Metanephros (tissue), 2 donors: Measurements from ENCODE around the gene HOXA11. TPM values are rescaled to one million over a fixed set of nuclear protein-coding genes. Genes with fewer than 3 reads are reported as not detected.

ENCODE experiments used
- small RNA-seq: library from RNA; depleted of rRNA; stranded (forward); fragments of <200 nt; gene quantifications from one replicate; pipeline ENCODE3, GENCODE V24; 2014; ENCODE audit warnings: low replicate concordance
- total RNA-seq: library from RNA; depleted of rRNA; stranded (reverse); fragments of >200 nt; gene quantifications from one replicate; pipeline ENCODE4 v1.2.3, GENCODE V29; 2014

The HOXA11 gene
- 25.5 TPM for total RNA-seq

DNA sequence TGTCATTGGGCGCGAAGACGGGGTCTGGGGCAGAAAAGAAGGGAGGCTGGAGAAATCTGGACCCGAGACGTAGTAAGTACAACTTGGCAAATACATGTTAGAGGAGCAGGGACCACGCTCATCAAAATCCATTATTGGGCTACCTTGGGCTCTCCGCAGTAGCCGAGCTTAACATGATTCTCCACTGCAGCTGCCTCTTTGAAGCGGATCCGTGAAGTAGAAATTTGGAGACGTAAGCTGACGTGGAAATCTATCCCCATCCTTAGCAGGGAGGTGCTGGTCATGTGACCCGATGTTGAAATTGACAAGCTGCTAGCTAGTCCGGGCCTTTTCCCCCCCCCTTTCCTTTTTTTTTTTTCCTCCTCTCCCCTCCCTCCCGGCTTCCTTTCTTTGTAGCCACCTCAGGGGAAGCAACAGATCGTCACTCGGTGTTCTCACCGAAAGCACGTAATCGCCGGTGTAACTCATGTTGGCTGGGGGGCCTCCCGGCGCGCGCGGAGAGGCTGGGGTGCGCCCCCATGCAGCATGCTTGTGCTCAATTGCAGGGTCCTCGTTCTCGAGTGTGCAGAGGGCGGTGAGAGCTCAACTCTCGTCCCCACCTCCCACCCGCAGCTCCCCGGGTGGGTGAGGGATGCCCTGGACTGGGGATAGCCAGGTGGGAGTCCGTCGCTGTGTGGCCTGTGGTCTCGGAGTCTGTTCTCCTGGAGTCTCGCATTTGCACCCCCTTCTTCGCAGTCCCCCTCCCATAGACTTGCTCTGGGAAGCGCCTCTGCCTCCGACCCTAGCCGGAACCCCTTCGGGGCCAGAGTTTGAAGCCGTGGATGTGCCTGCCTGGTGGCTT is at the start of gene HOXA11:
Gene HOXA11, minus strand, starts transcription at position 220 of the 841 bp plus-strand sequence. Its CDS starts 88 bp downstream, at position 132.

DNA sequence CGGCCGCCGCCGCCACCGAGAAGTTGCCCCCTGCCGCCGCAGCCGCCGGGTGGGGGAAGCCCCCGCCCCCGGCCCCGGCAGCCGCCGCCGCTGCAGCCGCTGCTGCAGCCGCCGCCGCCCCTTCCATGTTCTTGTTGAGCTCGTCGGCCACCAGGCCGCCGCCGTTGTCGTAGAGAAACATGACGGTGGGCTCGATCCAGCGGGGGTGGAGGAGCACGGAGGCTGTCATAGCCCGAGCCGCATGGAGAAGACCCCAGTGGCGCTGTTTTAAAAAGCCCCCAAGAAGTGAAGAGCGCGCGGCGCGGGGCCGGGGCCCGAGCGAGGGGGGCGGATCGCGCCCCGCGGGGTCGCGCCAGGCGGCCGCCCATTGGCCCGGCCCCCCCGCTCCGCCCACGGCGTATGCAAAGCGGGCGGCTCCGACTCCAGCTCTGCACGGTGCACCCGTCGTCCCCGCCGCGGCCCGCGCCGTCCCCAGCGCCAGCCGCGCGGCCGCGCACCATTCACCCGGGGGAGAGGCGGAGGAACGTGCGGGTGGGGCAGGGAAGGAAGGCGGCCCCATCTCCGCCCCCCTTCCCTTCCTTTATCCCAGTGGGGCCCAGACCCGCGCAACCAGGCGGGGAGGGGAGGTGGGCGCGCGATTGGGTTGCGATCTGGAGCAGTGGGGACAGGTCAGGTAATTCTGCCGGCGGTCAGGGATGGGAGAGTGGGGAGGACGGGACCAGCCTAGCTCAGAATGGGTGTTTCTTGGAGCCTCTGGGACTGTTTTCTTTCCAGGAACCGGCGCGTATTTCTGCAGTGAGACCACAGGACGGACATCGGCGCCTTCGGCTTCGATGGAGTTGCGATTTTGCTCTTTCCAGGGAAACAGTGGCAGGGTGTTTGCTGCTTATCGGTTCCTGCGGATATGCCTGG is 15.1 kb upstream of the HOXA11 start, which contains the start of gene HOXA13:
Gene HOXA13, minus strand, starts transcription at position 243 of the 912 bp plus-strand sequence. Its CDS starts 14 bp downstream, at position 229.

DNA sequence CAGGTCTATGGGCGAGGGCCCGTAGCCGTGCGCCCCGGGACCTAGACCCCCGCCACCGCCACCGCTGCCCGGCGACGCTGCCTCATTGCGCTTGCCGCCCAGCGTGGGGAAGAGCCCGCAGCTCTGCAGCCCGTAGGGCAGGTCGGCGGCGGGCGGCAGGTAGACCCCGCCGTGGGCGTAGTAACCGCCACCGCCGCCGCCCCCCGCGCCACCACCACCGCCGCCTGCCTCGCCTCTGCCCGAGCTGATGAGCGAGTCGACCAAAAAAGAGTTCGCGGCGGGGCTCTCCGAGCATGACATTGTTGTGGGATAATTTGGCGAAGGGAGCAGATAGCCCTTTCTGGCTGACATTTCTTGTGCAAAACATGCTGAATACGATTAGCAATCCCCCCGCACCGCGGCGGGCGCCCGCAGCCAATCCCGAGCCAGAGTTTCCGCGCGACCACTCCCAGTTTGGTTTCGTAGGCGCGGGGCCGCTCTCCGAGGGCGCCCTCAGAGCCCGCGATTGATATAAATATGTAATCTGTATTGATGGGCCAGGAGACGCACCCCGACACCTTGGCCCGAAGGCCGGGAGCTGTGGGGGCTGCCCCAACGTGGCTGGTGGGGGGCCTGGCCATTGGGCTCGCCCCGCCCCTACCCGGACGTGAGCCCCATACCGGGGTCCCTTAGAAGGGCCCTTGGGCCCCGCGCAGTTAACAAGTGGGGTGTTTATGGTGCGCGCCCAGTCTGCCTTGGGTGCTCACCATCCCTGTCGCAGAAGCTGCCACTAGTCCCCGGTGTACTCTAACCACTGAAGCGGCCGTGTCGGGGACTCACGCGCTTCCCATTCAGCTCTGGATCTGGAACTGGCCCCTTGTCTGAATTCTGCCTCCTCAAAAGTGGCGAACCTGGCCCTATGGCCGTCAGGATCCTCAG is 10.8 kb downstream of the HOXA11 start, which contains the start of gene HOXA10:
Gene HOXA10, minus strand, starts transcription at position 365 of the 918 bp plus-strand sequence. Its CDS starts 14 bp downstream, at position 351.

DNA sequence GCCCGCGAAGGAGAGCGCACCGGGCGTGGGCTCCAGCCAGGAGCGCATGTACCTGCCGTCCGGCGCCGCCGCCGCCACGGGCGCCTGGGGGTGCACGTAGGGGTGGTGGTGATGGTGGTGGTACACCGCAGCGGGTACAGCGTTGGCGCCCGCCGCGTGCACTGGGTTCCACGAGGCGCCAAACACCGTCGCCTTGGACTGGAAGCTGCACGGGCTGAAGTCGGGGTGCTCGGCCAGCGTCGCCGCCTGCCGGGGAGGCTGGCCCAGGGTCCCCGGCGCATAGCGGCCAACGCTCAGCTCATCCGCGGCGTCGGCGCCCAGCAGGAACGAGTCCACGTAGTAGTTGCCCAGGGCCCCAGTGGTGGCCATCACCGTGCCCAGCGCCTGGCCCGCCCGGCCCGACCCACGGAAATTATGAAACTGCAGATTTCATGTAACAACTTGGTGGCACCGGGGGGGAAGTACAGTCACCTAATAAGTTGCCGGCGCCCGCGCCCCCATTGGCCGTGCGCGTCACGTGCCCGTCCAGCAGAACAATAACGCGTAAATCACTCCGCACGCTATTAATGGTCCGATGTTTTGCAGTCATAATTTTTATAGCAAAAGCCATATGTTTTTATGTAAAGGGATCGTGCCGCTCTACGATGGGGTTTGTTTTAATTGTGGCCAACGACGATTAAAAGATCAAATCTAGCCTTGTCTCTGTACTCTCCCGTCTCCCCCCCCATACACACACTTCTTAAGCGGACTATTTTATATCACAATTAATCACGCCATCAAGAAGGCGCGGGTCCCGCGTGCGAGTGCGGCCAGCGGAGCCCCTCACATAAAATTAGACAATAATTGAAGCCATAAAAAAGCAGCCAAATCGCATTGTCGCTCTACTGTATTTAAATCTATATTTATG is 19.7 kb downstream of the HOXA11 start, which contains the start of gene HOXA9:
Gene HOXA9, minus strand, starts transcription at position 449 of the 907 bp plus-strand sequence. Its CDS starts 80 bp downstream, at position 369.

DNA sequence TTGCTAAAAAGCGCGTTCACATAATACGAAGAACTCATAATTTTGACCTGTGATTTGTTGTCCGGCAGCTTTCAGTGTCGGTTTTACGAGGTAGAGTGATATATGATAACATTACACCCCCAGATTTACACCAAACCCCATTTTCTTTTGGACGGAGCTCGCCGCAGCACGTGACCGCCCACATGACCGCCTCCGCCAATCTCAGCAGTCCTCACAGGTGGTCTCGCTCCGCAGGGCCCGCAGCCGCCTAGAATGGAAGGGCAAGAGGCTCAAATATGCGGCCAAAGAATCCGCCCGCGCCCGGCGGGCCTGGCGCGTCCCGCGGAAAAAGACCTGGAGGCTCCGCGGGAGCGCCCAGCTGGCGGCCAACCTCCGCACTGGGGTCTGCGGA is 28.5 kb downstream of the HOXA11 start, which contains the start of gene HOXA7:
Gene HOXA7, minus strand, starts transcription at position 168 of the 391 bp plus-strand sequence. Its CDS starts 130 bp downstream, at position 38.

DNA sequence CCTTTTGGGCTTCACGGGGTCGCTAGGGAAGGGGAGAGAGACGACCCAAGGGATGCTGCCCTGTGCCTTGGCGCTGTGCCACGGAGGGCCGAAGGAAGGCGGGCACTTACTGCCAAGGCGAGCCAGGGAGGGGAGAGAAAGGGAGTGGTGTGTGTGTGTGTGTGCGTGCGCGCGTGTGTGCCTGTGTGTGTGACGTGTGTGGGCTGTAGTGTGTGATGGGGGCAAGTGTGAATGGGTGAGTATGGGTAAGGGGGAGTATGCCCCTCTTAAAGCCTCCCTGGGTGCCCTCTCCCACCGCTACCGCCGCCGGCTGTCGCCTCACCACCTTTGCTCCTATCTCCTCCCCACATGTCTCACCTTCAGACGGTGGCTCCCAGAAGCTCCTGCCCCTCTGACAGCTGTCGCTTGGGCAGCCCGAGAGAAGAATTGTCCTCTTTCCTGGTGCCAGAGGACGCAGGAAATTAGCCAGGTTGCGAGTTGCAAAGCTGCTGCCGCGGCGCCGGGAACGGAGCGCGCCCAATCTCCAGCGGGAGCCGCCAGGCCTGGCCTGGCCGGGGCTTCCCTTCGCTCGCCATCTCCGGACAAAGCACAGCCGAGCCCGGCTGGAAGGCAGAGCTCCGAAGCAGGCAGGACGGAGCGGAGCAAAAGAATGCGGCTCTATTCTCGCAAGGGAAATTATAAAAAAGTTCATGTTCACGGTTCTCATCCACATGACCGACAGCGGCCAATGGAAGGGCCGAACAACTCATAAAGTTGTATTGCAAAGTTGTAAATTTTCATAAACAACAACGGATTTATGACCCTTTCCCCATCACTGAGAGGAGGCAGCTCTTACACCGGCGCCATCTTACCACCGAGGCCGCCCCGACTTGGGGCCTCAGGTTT is 32.9 kb downstream of the HOXA11 start, which contains the start of gene HOXA3:
Gene HOXA3, minus strand, starts transcription at position 653 of the 885 bp plus-strand sequence. CDS start 41,943 bp downstream, outside the sequence.

DNA sequence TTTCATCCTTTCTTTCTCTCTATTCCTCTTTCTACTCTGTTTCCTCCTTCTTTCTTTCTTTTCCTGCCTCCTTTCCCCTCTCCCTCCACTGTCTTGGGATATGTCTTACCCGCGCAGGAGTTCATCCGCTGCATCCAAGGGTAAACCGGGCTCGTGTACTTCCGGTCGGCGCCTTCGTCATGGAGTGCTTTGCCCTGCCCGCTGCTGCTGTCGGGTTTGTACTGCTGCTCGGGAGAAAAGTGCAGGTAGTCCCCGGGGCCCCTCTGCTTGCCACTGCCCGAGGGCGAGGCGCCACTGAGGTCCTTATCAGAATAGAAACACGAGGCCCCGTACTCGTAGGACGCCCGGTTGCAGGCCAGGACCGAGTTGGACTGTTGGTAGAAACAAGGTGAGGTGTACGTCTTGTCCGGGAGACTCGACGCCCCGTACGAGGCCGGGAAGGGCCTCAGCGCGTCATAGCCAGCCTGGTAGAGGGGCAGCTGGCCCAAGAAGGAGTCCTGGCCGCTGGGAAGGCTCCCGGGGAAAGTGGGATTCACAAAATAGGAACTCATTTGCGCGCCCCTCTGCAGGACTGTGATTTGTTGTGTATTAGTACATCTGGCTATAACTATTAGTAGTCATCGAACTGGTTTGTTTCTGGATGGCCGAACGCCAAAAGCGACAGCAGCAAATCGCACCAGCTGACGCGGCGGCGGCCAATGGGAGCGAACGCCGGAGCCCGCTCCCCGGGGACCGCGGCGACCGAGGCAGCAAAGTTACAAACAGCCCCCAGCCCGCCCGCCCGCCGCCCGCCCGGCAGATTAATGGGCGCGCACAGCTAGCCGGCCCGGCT is 37.6 kb downstream of the HOXA11 start, which contains the start of gene HOXA6:
Gene HOXA6, minus strand, starts transcription at position 576 of the 832 bp plus-strand sequence. Its CDS starts 25 bp downstream, at position 551.

DNA sequence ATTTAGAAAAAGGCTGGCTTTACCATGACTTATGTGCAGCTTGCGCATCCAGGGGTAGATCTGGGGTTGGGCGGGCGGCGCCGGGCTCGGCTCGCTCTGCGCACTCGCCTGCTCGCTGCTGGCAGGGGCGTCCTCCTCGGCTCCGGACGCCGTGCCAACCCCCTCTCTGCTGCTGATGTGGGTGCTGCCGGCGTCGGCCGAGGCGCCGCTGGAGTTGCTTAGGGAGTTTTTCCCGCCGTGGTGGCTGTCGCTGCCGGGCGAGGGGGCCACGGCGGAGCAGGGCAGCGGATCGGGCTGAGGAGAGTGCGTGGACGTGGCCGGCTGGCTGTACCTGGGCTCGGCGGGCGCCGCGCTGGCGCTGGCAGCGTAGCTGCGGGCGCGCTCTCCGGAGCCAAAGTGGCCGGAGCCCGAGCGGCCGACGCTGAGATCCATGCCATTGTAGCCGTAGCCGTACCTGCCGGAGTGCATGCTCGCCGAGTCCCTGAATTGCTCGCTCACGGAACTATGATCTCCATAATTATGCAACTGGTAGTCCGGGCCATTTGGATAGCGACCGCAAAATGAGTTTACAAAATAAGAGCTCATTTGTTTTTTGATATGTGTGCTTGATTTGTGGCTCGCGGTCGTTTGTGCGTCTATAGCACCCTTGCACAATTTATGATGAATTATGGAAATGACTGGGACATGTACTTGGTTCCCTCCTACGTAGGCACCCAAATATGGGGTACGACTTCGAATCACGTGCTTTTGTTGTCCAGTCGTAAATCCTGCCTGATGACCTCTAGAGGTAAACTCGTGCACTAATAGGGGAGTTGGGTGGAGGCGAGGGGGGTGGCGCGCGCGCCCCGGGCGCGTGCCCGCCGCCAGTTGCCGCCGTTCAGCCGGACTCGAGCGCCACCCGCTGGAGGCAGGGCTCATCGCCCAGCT is 41.7 kb downstream of the HOXA11 start, which contains the start of gene HOXA5:
Gene HOXA5, minus strand, starts transcription at position 659 of the 927 bp plus-strand sequence. Its CDS starts 74 bp downstream, at position 585.

Small RNAs within 50 kb of the gene (small RNA-seq; reads per million reads assigned to genes)
- gene AC004080.5 (not detected), gene RF02140 (not detected), gene RF02141 (not detected)

Other genes with a start within 250 kb of the HOXA11 start
- gene HOXA1, start 89.2 kb downstream of the HOXA11 start, total RNA-seq, result 1.7 TPM
- gene HOXA2, start 82.5 kb downstream of the HOXA11 start, total RNA-seq, result 4.0 TPM
- gene HOXA4, start 54.5 kb downstream of the HOXA11 start, total RNA-seq, result 3.7 TPM
- gene HOXA5, start 41.6 kb downstream of the HOXA11 start, total RNA-seq, result 42.4 TPM
- 72.5 TPM for gene HOXA6, start 37.5 kb downstream of the HOXA11 start, total RNA-seq
- 77.4 TPM for gene HOXA3, start 32.6 kb downstream of the HOXA11 start, total RNA-seq
- 10.2 TPM for gene HOXA7, start 28.6 kb downstream of the HOXA11 start, total RNA-seq
- gene HOXA9, start 19.7 kb downstream of the HOXA11 start, total RNA-seq, result 61.6 TPM
- 98.8 TPM for gene HOXA10, start 10.9 kb downstream of the HOXA11 start, total RNA-seq
- not detected for gene HOXA13, start 14.9 kb upstream of the HOXA11 start, total RNA-seq
- not detected for gene EVX1, start 57.6 kb upstream of the HOXA11 start, total RNA-seq